DOHH2 (cell line): ENCODE measurements around the gene NNT.

ENCODE experiments used
- EZH2phosphoT487 ChIP-seq: fragments of 200-600 bp; sonication (generic); IDR thresholded peaks from 2 replicates; pipeline ENCODE4 v1.6.1; 2017; ENCODE audit warnings: borderline replicate concordance, mild to moderate bottlenecking, antibody characterized with exemption, low read length, moderate library complexity, mixed read lengths
- TF ChIP-seq, protein P1 (sequence below): fragments of 200-600 bp; sonication (generic); IDR thresholded peaks from one replicate; pipeline ENCODE4 v1.5.1; 2014; ENCODE audit warnings: antibody characterized with exemption, mild to moderate bottlenecking, low read depth, low read length; ENCODE audit not compliant: poor library complexity, severe bottlenecking

DNA sequence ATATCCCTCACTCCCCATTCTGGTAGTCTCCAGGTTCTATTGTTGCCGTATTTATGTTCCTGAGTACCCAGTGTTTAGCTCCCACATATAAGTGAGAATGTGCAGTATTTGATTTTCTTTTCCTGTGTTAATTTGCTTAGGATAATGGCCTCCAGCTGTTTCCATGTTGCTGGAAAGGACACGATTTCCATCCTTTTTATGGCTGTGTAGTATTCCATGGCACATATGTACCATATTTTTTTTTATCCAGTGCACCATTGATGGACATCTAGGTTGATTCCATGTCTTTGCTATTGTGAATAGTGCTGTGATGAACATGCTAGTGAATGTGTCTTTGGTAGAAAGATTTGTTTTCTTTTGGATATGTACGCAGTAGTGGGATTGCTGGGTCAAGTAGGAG is 98.2 kb downstream of the NNT start:
- no peak for TF ChIP-seq EZH2phosphoT487
- TF ChIP-seq, protein P1, sequence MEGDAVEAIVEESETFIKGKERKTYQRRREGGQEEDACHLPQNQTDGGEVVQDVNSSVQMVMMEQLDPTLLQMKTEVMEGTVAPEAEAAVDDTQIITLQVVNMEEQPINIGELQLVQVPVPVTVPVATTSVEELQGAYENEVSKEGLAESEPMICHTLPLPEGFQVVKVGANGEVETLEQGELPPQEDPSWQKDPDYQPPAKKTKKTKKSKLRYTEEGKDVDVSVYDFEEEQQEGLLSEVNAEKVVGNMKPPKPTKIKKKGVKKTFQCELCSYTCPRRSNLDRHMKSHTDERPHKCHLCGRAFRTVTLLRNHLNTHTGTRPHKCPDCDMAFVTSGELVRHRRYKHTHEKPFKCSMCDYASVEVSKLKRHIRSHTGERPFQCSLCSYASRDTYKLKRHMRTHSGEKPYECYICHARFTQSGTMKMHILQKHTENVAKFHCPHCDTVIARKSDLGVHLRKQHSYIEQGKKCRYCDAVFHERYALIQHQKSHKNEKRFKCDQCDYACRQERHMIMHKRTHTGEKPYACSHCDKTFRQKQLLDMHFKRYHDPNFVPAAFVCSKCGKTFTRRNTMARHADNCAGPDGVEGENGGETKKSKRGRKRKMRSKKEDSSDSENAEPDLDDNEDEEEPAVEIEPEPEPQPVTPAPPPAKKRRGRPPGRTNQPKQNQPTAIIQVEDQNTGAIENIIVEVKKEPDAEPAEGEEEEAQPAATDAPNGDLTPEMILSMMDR, result no peak
